Stomach (tissue), 9 donors: Measurements from ENCODE around the gene KCTD13. TPM values are rescaled to one million over a fixed set of nuclear protein-coding genes. Genes with fewer than 3 reads are reported as not detected.
"Not testable (repeated sequence)": the region's sequence is repeated elsewhere in the genome, so short reads cannot be mapped to it uniquely, and the experiment has no call there.

ENCODE experiments used
- DNase-seq, 2 donors: peaks; one replicate each; pipeline versions ENCODE4 v3.0.0 to v3.0.0-alpha.2; 2013 to 2019
- H3K27ac ChIP-seq, 5 donors: fragments of 200-600 bp in 4 of 5; sonication (generic) in 4 of 5; one replicate each; pipeline ENCODE4 v1.5.1; 2013 to 2019; ENCODE audit warnings: mild to moderate bottlenecking in 1 of 5, moderate library complexity in 1 of 5
- H3K27me3 ChIP-seq, 3 donors: fragments of 200-600 bp; sonication (generic); one replicate each; pipeline ENCODE4 v1.5.1; 2017 to 2019; ENCODE audit warnings: mixed run types in 1 of 3
- H3K36me3 ChIP-seq, 4 donors: fragments of 200-600 bp; sonication (generic); 1 replicate in 3 of 4; 2 replicates in 1 of 4; pipeline ENCODE4 v1.5.1; 2016 to 2019
- H3K4me1 ChIP-seq, 4 donors: fragments of 200-600 bp; sonication (generic); one replicate each; pipeline ENCODE4 v1.5.1; 2016 to 2019
- H3K4me3 ChIP-seq, 4 donors: fragments of 200-600 bp; sonication (generic) in 3 of 4; one replicate each; pipeline ENCODE4 v1.5.1; 2016 to 2019; ENCODE audit warnings: mild to moderate bottlenecking in 1 of 4
- H3K9me3 ChIP-seq, 4 donors: fragments of 200-600 bp; sonication (generic); one replicate each; pipeline ENCODE4 v1.5.1; 2016 to 2019
- CTCF ChIP-seq, 7 experiments: fragments of 450-650 bp in 4 of 7; fragments of 200-600 bp in 3 of 7; sonication (generic) in 3 of 7; IDR thresholded peaks; one replicate each; pipeline ENCODE4 v1.5.1; 2016 to 2019; ENCODE audit warnings: antibody characterized with exemption in 7 of 7, control low read depth in 2 of 7, mild to moderate bottlenecking in 1 of 7
- EP300 ChIP-seq: sonication (generic); formaldehyde crosslinking; IDR thresholded peaks from one replicate; pipeline ENCODE4 v1.6.1; 2017; ENCODE audit warnings: antibody characterized with exemption
- POLR2A ChIP-seq, 4 donors: fragments of 450-650 bp; IDR thresholded peaks; one replicate each; pipeline ENCODE4 v1.6.1; 2016; ENCODE audit warnings: antibody characterized with exemption in 4 of 4, control low read depth in 2 of 4, mild to moderate bottlenecking in 1 of 4, moderate library complexity in 1 of 4
- POLR2AphosphoS5 ChIP-seq, 3 donors: sonication (generic); formaldehyde crosslinking; IDR thresholded peaks; one replicate each; pipeline ENCODE4 v1.6.1; 2016; ENCODE audit warnings: antibody characterized with exemption in 3 of 3
- WGBS, 5 donors: extraction: QIAGEN DNeasy Blood & Tissue Kit in 3 of 5; methylation state at CpG; one replicate each; pipeline versions ENCODE4 v1.1.5 to v1.1.7; 2013 to 2018; 5-methylcytosine and 5-hydroxymethylcytosine counted together
- intact Hi-C: fragments of 100-400 bp; cut with DNase I; formaldehyde crosslinking; loops from one replicate; pipeline ENCODE4 v1.15.1; 2023; ENCODE audit warnings: low total_unique reads
- polyA plus RNA-seq, 3 donors: library from polyadenylated mRNA; stranded (reverse); fragments of 200-250 nt; gene quantifications; one replicate each; pipeline ENCODE4 v1.2.3, GENCODE V29; 2013
- total RNA-seq, 5 donors: library from RNA; depleted of rRNA; stranded (reverse); fragments of >200 nt; gene quantifications; one replicate each; pipeline versions ENCODE4 v1.1.0 to v1.2.3, GENCODE V29; 2014 to 2016
- donor health status: healthy with polysubstance abuse.
- donor health status: Bipolar disorder and iron deficiency.
- donor health status: healthy.

KCTD13 gene
- total and polyA plus RNA-seq, 8 donors, result 6.3 to 182 (median 22.1) TPM

- H3K36me3 ChIP-seq, result no peaks in the 10 kb centered on the region
- H3K27me3 ChIP-seq, result peaks cover 0 to 31% (median 25%) of the 10 kb centered on the region in 3 donors
- DNase-seq, result no peak
- H3K9me3 ChIP-seq, result no peaks in the 10 kb centered on the region
- H3K4me1 ChIP-seq, result peaks cover 4 to 13% (median 11%) of the 10 kb centered on the region in 4 donors
- WGBS, 5 donors, result 66 to 76% (median 70%) methylated on average over 4 of the region's 4 CpGs
- TF ChIP-seq POLR2AphosphoS5 (IDR thresholded peaks at IDR 0.05) (no peak), EP300 (no peak), CTCF (IDR thresholded peaks at IDR 0.05) (no peak), POLR2A (IDR thresholded peaks at IDR 0.05) (no peak)
- H3K27ac ChIP-seq, result no peak overlapping the region
- H3K4me3 ChIP-seq, result no peak overlapping the region
- intact Hi-C loops, result no loop called here
Measured at GRCh38 chr16:29894352-29894751, 31.7 kb downstream of the KCTD13 start.

GRCh38 chr16:29893553-29893952 lies 32.5 kb downstream of the KCTD13 start:
- no peaks in the 10 kb centered on the region for H3K9me3 ChIP-seq
- DNase-seq, result no peak
- TF ChIP-seq CTCF (IDR thresholded peaks at IDR 0.05) (no peak), POLR2A (IDR thresholded peaks at IDR 0.05) (no peak), EP300 (no peak), POLR2AphosphoS5 (IDR thresholded peaks at IDR 0.05) (no peak)
- intact Hi-C loops, result no loop called here
- no peak overlapping the region for H3K4me3 ChIP-seq
- H3K27ac ChIP-seq, result no peak overlapping the region
- H3K27me3 ChIP-seq, result peaks cover 0 to 23% (median 18%) of the 10 kb centered on the region in 3 donors
- 66 to 84% (median 78%) methylated on average over 3 of the region's 3 CpGs for WGBS, 5 donors
- no peaks in the 10 kb centered on the region for H3K36me3 ChIP-seq
- H3K4me1 ChIP-seq, result peaks cover 2 to 6% (median 3%) of the 10 kb centered on the region in 4 donors

GRCh38 chr16:29892458-29892813 lies 33.6 kb downstream of the KCTD13 start:
- DNase-seq, result no peak
- Histone ChIP-seq H3K27ac (no peak overlapping the region), H3K36me3 (no peaks in the 10 kb centered on the region), H3K9me3 (no peaks in the 10 kb centered on the region), H3K4me1 (no peaks in the 10 kb centered on the region), H3K27me3 (peaks cover 0 to 20% (median 8%) of the 10 kb centered on the region in 3 donors), H3K4me3 (no peak overlapping the region)
- no peak for TF ChIP-seq POLR2AphosphoS5 (IDR thresholded peaks at IDR 0.05)
- no peak for TF ChIP-seq POLR2A (IDR thresholded peaks at IDR 0.05)
- no peak for TF ChIP-seq CTCF (IDR thresholded peaks at IDR 0.05)
- no peak for TF ChIP-seq EP300
- 78 to 94% (median 88%) methylated on average over 6 of the region's 6 CpGs for WGBS, 5 donors
- intact Hi-C loops, result no loop called here

GRCh38 chr16:29891525-29892457 lies 34.2 kb downstream of the KCTD13 start:
- H3K4me3 ChIP-seq, result no peak overlapping the region
- peaks cover 0 to 14% (median 4%) of the 10 kb centered on the region in 3 donors for H3K27me3 ChIP-seq
- H3K36me3 ChIP-seq, result no peaks in the 10 kb centered on the region
- 60 to 78% (median 71%) methylated on average over 8 to 10 of the region's 10 CpGs for WGBS, 5 donors
- peak in 1 of 2 donors; percentile 24 for DNase-seq
- H3K9me3 ChIP-seq, result no peaks in the 10 kb centered on the region
- intact Hi-C loops, result no loop called here
- no peak overlapping the region for H3K27ac ChIP-seq
- no peaks in the 10 kb centered on the region for H3K4me1 ChIP-seq
- TF ChIP-seq CTCF (IDR thresholded peaks at IDR 0.05), result no peak
- no peak for TF ChIP-seq EP300
- no peak for TF ChIP-seq POLR2AphosphoS5 (IDR thresholded peaks at IDR 0.05)
- no peak for TF ChIP-seq POLR2A (IDR thresholded peaks at IDR 0.05)

- DNase-seq, H3K36me3 ChIP-seq, H3K9me3 ChIP-seq, H3K27ac ChIP-seq, H3K4me1 ChIP-seq, intact Hi-C loops, H3K4me3 ChIP-seq, H3K27me3 ChIP-seq: not testable (repeated sequence)
- 91 to 98% (median 97%) methylated on average over 3 of the region's 3 CpGs for WGBS, 5 donors
Measured at GRCh38 chr16:29889372-29889771, 36.7 kb downstream of the KCTD13 start.
